Kidney epithelial cell (primary cell): ENCODE data around the gene CCNQ. TPM values are rescaled to one million over a fixed set of nuclear protein-coding genes. Genes with fewer than 3 reads are reported as not detected.

ENCODE experiments used
- DNase-seq: peaks from one replicate; pipeline ENCODE4 v3.0.0-alpha.2; 2010; ENCODE audit warnings: low read depth
- H3K27me3 ChIP-seq: 2 replicates; pipeline ENCODE4 v1.6.0; 2011; ENCODE audit warnings: low read length; ENCODE audit not compliant: control insufficient read depth, insufficient read depth
- H3K36me3 ChIP-seq: 2 replicates; pipeline ENCODE4 v1.5.1; 2011; ENCODE audit warnings: low read length; ENCODE audit not compliant: control insufficient read depth, insufficient read depth
- H3K4me3 ChIP-seq: 2 replicates; pipeline ENCODE4 v1.5.1; 2011; ENCODE audit warnings: low read depth, mild to moderate bottlenecking, control low read depth, low read length
- total RNA-seq: library from RNA; depleted of rRNA; stranded (reverse); fragments of >200 nt; gene quantifications from 2 replicates; pipeline ENCODE4 v1.2.3, GENCODE V29; 2015
- TF ChIP-seq, protein P1 (sequence below): IDR thresholded peaks from 2 replicates; pipeline ENCODE4 v1.5.1; 2011; ENCODE audit warnings: mild to moderate bottlenecking, moderate library complexity, low read length, control low read depth, inconsistent platforms; ENCODE audit not compliant: insufficient read depth, poor library complexity, severe bottlenecking

Gene CCNQ
- total RNA-seq, 1 donor from 2014 or later, result 29.3 TPM

DNA sequence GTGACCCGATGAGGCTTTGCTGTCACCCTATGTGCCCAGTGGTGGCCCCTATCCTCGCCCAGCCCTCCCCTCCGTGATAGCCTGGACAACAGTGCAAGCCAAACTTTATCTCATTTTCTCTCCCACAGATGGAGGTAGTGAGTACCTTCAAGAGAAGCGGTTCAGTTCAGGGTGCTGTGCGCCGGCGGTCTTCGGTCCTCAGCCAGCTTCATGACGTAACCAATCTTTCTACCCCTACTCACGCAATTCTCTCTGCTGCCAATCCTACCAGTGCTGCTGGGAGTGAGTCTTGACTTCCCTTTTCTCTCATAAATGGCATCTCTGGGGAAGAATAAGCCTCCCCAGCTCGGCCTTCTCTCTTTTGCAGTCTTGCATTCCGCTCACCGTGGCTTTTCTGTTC, 29.5 kb downstream of the CCNQ start:
- TF ChIP-seq, protein P1, sequence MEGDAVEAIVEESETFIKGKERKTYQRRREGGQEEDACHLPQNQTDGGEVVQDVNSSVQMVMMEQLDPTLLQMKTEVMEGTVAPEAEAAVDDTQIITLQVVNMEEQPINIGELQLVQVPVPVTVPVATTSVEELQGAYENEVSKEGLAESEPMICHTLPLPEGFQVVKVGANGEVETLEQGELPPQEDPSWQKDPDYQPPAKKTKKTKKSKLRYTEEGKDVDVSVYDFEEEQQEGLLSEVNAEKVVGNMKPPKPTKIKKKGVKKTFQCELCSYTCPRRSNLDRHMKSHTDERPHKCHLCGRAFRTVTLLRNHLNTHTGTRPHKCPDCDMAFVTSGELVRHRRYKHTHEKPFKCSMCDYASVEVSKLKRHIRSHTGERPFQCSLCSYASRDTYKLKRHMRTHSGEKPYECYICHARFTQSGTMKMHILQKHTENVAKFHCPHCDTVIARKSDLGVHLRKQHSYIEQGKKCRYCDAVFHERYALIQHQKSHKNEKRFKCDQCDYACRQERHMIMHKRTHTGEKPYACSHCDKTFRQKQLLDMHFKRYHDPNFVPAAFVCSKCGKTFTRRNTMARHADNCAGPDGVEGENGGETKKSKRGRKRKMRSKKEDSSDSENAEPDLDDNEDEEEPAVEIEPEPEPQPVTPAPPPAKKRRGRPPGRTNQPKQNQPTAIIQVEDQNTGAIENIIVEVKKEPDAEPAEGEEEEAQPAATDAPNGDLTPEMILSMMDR, result no peak
- Histone ChIP-seq H3K4me3 (no peak overlapping the region), H3K27me3 (no peaks in the 10 kb centered on the region), H3K36me3 (no peaks in the 10 kb centered on the region)
- no peak for DNase-seq

DNA sequence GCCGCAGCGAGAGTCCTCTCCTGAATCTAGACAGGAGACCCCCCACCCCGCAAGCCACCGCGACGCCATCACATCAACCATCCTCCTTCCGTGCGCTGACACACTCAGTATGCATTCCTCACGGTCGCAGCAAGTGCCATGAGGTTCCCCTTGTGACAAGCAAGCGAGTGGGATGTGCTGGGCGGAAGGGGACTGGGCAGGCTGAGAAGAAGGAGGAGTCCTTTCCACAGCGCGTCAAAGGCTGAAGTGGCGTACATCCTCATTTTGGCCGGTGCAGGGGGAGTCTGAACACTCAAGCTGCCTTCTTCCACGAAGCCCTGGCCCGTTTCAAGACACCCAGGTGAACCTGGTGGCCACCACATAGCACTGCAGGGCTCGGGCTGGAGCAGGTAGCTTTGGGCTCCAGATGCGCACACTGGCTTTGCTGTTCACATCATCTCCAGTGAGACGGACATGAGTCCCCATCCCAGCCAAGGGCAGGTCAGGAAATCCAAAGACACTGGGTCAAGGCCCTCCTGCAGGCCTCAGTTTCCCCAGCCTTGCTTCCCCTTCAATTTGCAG, 30.4 kb downstream of the CCNQ start:
- no peak for DNase-seq
- no peaks in the 10 kb centered on the region for H3K36me3 ChIP-seq
- TF ChIP-seq, protein P1, result no peak
- H3K4me3 ChIP-seq, result no peak overlapping the region
- H3K27me3 ChIP-seq, result no peaks in the 10 kb centered on the region

DNA sequence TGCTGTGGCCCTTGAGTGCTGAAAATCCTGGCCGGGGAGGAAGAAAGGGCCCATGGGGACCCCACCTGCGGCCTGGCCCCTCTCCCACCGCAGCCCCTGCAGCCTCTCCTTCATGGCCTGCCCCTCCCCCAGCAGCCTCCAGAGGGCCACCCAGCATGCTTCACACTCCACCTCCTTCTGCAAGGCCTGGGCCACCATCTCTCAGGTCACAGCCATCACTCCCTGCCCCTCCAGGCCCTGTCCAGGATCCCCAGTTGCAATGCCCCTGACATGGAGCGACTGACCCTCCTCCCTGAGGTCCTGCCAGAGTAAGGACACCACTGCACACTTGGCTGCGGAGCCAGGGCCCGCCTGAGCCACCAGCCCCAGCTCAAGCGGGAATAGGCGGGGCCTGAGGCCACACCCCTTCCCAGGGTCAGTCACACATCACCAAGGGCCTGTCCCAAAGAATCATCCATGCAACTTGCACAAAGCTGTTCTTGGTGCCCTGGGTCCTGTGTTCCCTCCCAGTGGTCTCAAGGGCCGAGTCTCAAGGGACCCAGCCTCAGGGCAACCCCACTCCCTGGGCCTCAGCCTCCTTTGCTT, 32.9 kb downstream of the CCNQ start:
- no peak overlapping the region for H3K4me3 ChIP-seq
- no peak for DNase-seq
- TF ChIP-seq, protein P1, result no peak
- H3K27me3 ChIP-seq, result no peaks in the 10 kb centered on the region
- no peaks in the 10 kb centered on the region for H3K36me3 ChIP-seq

DNA sequence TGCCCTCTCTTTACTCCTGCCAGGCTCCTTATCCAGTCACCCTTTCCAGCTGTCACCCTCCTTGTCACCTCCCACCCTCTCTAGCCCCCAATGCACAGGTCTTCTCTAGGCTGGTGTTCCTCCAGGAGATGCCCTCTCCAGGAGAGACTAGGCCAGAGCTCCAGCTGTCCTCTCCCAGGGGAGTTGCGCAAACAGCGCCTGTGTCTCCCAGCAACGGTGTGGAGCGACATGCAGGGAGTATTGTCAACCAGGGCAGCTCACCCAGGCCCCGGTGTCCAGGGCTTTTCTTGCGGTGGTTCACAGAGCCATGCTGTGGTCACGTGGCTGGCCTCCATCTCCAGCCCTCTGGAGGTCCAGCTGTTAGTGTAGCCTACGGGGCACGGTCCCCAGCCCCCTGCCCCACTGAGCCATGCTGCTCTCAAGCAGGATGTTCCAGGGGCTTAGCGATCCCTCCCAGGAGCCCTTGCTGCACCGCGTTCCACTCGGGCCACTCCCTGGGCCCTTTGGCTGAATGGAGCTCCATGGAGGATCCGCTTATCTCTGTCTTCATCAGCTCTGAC, 34.8 kb downstream of the CCNQ start:
- DNase-seq, result no peak

DNA sequence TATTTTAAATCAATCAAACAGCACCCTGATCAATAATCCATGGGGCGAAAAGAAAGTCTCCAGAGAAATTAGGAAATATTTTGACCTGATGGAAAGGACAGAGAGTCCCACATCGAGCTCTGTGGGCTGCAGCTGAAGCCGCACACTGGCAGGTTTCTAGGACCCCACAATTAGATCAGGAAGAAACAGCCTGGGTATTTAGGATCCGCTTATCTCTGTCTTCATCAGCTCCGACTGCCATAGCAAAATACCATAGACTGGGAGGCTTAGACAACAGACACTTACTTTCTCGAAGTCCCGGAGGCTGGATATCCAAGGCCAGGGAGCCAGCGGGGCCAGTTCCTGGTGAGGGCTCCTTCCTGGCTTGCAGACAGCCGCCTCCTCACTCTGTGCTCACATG, 36.4 kb downstream of the CCNQ start:
- Histone ChIP-seq H3K27me3 (no peaks in the 10 kb centered on the region), H3K4me3 (no peak overlapping the region), H3K36me3 (no peaks in the 10 kb centered on the region)
- TF ChIP-seq, protein P1, result no peak
- DNase-seq, result no peak

More for the DNA sequence above, 34.8 kb downstream of the CCNQ start:
- no peak overlapping the region for H3K4me3 ChIP-seq
- no peaks in the 10 kb centered on the region for H3K27me3 ChIP-seq
- TF ChIP-seq, protein P1, result no peak
- H3K36me3 ChIP-seq, result no peaks in the 10 kb centered on the region
